HG03039 (cell line): ENCODE measurements around the gene HIBCH.
"Not testable (repeated sequence)": the region's sequence is repeated elsewhere in the genome, so short reads cannot be mapped to it uniquely, and the experiment has no call there.

ENCODE experiments used
- ATAC-seq: cut with Tn5 transposase; IDR thresholded peaks from one replicate; pipeline ENCODE4 v1.9.1; 2021; ENCODE audit warnings: mild to moderate bottlenecking, moderate library complexity; ENCODE audit not compliant: unreplicated experiment

HIBCH gene

DNA sequence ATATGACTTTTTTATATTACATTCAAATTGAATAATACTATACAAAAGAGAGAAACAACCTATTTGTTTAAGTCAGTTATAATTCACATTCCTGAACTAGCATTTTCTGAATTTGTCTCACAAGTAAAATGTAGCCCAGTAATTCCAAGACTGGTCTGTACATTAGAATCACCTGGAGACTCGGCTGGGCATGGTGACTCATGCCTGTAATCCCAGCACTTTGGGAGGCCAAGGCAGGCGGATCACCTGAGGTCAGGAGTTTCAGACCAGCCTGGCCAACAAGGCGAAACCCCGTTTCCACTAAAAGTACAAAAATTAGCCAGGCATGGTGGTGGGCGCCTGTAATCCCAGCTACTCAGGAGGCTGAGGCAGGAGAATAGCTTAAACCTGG, 7.0 kb downstream of the HIBCH start:
- ATAC-seq, result not testable (repeated sequence)

DNA sequence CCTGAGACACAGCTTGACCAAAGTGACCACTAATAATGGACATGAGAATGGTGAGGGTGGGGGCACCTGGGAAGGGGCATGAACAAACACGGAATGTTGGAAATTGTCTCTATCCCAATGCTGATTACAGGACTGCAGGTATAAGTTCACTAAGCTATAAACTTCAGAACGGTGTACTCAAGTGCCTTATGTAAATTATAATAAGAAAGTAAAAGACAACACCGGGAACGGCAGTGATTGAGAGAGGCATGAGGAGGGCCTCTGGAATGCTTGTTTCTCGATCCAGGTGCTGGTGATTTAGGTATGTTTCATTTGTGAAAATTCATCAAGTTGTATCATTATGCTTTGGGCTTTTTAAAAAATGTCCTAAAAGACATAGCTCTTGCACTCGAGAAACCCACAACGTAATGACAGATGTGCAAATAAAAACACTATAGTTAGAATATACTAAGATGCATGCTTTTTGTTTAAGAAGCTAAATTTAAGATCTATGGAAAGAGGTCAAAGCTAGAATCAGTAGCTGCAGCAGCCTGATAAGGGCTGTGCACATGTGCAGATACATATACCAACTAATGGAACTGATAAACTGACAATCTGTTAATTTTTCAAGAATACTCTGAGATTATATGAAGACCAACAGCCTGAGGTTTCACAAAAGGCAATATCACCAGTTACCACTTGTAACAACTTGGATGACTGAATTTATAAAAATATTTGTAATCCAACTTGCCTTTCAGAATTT, 7.6 kb downstream of the HIBCH start:
- ATAC-seq, result no peak

DNA sequence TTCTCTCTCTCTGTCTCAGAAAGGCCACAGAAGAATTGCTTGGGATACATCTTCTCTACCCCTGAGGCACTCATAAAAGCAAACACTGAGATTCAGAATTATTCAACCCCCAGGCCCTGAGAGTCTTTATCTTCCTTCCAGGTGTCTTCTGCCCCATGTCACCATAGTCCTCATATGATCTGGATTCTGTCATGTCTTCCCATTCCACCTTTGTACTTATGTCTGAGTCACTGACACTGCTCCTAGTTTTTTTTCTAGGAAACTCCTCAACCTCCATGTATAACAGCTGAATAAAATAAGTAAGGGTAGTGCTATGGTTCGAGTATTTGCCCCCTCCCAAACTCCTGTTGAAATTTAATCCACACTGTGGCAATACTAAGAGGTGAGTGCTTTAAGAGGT, 11.6 kb downstream of the HIBCH start:
- no peak for ATAC-seq

DNA sequence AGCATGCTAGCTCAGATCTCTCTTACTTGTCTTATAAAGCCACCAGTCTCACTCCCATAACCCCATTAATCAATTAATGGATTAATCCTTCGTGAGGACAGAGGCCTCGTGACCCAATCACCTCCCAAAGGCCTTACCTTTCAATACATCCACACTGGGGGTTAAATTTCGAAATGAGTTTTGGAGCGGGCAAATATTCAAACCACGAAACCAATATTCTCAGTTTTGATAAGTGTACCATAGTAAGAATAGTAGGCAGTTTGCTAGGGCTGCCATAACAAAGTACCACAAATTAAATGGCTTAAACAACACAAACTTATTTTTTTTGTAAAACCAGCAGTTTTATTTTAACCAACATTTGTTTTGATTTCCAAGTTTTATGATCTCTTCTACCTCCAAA, 15.2 kb downstream of the HIBCH start:
- ATAC-seq, result no peak

DNA sequence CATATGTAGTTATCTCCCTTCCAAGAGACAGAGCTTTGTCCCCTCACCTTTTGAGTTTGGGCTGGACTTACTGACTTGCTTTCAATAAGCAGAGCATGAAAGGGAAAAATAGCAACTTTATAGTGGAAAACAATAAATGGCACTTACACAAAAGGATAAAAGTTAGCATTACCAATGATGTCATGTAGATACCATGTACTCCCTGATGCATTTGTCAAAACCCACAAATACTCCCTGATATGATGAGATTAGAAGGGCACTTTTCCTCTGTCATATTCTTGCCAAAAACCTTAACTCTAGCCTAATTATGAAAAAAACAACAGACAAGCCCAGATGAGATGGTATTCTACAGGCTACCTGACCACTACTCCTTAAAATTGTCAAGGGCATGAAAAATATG, 16.0 kb downstream of the HIBCH start:
- no peak for ATAC-seq

DNA sequence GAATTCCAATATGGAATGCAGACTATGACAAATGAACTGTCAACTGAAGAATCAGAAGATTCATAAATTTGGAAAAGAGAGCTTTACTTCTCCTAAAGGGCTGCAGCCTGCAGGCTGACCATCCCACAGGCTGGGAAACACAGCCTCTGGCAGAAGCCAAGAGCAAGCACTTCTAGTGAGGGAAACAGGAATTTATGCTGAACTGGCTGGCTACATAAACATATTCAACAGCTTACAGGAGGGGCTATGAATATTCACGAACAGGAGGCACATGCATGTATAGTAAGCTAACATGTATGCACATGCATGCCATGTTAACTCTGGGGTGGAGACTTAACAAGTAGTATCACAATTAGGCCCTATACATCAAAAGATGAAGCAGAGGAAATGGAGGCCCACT, 17.6 kb downstream of the HIBCH start:
- no peak for ATAC-seq

DNA sequence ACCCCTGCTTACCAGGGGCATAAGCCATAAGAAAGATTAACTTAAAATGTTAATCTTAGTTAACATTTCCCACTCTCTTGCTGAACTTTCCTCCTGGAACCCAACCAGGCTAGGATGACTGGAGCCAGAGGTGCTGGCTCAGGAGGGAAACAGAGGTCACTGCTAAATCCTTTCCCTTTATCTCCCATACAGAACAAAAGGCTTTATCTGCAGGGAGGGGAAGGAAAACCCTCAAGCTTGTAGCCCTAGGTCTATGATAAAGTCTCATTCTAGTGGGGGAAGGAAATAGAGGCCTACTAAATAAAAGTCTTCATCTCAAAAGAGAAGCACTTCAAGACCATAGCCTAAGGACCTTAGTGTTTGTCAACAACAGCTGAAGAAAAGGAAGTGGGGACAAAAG, 18.6 kb downstream of the HIBCH start:
- ATAC-seq, result no peak

DNA sequence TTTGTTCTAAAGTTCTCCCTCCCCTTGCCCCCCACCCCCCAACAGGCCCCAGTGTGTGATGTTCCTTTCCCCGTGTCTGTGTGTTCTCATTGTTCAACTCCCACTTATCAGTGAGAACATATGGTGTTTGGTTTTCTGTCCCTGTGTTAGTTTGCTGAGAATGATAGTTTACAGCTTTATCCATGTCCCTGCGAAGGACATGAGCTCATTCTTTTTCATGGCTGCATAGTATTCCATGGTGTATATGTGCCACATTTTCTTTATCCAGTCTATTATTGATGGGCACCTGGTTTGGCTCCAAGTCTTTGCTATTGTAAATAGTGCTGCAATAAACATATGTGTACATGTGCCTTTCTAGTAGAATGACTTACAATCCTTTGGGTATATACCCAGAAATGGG, 21.7 kb downstream of the HIBCH start:
- not testable (repeated sequence) for ATAC-seq

DNA sequence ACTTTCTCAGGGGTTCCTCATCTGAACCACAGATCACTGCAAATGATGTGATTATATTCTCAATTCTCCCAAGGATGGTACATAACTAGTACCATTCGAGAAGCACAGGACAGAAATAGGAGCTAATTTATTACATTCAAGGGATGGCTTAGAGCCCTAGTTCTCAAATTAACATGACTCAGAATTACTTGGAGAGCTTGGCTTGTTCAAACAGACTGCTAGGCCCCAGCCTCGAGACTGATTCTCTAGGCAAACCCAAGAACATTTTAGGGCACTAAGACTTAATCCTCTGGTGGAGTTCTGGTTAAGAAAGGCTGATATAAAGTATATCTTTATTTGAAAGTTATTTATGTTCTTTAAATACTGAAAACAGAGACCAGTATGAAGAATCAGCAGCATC, 35.8 kb downstream of the HIBCH start:
- no peak for ATAC-seq

DNA sequence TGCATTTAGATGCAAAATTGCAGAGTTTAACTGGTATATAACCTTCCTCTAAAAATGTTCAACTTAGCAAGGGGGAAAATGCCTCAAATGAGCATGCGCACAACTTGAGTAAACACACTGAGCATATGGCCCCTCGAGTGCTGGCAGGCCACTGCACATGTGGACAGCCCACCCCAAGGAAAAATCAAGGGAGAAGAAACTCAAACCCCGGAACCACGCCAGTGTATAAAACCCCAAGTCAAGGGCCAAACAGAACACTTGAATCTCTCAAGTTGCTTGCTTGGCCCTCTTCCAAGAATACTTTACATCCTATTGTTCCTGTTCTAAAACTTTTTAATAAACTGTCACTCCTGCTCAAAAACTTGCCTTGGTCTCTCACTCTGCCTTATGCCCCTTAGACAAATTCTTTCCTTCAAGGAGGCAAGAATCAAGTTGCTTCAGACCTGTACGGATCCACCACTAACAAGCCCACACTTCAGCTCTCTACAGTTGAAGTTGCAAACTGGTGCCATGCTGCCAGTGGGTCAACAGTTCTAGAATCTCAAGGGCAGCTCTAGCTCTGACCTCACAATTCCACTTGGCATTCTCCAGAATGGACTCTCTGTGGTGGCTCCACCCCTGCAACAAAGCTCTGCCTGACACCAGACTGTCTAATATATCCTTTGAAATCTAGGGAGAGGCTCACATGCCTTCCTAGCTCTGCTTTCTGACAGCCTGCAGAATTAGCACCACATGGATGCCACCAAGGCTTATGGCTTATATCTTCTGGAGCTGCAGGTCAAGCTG, 38.9 kb downstream of the HIBCH start:
- no peak for ATAC-seq

DNA sequence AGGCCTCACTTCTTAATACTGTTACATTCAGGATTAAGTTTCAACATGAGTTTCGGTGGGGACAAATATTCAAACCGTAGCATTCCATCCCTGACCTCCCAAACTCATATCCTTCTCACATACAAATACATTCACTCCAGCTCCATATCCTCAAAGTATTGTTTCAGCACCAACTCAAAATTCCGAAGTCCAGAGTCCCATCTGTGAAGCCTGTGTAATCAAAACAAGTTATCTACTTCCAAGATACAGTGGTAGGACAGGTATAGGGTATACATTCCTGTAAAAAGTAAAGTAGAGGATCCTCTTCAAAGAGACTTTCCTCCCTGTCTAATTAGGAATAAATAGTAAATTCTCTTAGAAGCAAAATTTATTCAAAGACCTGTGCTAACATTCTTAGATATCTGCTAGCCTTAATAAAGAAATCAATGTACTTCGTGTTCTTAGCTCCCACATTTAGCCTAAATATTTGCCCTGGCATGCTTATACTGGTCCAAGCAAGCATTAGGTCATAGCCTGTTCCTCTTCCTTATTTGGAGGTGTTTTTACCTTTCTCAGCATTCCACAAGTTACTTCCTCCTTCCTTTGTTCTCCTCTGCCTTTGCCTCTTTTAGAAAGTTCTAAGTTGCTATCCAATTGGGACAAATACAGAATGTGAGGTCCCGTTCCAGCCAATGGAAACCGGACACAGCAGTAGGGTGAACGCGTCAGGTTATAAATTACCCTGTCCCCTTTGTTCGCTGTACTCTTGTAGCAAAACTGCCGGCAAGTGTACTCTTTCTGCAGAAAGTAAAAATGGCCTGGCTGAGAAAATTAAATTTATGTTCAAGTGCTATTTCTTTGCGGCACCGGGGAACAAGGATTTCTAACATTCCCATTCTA, 40.1 kb downstream of the HIBCH start:
- ATAC-seq, result not testable (repeated sequence)

DNA sequence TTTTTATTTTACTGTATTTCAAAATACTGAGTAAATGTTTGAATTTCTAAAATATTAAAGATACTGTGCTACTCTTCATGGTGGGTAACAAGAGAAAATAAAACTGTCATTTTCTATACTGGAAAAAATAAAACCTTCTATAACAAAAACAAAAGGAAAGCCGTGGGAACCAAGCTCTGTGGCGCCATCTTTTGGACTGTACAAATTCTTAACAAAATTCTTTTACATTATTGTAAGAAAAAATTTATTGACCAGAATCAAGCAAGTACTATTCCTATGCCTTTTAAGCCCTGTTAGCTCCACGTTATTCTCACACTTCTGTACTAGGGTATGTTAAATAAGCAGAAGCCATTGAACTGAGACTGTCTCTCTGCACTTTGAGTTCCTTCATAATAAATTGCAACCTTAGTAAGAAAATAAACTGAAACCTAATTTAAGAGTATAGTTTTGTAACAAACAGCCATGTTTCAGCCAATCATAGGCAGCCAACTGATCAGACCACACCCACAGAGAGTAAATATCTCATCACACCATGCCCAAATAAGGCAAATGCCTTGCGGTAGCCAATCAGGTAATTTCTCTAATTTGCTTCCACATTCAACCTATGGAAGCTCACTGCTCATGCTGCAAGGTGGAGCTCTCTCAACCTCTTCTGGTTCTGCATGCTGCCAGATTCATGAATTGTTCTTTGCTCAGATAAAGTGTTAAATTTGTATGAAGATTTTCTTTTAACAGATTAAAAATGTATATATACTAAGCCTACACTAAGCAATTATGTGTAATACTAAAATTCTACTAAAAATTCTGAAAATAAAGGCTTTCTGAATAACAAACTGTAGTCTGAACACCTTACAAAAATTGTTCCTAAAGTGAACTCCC, 42.2 kb downstream of the HIBCH start:
- ATAC-seq, result no peak

DNA sequence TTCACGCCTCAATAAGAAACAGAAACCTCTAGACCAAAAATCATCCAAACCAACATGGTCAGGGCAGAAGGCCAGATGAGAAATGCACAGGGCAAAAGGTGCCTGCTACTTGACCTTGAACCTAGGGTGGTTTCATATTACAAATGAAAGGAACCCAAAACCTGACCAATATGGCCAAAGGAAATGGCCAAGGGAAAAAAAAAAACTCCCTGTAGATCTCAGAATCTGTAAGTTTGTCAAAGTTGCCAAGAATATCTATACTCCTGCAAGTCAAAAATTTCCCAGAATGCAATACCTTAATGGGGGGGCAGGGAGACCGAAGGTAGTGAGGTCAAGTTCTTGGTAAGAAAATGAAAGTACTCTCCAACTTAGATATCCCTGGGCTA, 47.2 kb downstream of the HIBCH start:
- ATAC-seq, result no peak

DNA sequence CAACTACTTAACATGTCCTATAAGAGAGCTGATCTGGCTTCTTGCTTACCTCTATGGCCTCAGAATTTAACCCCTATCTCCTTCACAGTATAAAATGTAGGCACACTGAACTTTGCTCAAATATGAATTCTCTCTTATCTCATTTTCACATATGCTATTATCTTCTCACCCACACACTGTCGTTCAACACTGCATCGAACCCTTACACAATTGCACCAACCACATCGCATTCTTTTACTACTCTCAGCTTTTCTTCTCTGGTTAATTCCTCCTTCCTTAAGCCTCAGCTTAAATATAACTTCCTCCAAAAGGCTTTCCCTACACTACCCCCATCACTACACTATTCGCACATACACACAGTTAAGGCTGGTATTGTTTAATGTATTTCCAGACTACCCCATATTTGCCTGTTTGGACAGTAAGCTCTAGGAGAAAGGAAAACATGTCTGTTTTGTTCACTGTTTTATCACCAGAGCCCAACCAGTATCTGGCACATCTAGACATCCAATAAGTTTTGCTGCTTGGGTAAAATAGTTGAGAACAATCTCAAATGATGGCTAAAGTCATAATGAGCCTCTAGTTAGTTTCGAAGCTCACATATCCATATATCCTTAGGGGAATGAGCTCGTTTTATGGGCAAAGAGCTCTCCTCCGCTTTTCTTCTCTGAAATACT, 47.7 kb downstream of the HIBCH start:
- no peak for ATAC-seq

DNA sequence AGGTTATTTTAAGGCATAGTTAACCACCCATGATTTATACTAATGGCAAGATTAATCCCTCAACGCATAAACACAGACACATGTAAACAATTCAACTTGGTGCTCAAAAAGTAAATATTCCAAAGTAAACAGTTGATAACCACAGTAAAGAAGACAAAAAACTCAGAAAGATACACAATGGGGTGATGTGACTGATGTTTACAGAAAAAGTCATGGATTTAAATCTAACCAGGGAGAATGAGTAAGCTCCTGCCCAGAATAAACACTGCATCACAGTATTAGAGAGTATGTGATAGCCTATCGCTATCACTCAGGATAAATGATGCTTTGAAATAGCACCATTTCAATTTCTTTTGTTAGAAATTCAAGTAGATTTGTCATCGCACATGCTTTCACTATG, 49.3 kb downstream of the HIBCH start:
- no peak for ATAC-seq

DNA sequence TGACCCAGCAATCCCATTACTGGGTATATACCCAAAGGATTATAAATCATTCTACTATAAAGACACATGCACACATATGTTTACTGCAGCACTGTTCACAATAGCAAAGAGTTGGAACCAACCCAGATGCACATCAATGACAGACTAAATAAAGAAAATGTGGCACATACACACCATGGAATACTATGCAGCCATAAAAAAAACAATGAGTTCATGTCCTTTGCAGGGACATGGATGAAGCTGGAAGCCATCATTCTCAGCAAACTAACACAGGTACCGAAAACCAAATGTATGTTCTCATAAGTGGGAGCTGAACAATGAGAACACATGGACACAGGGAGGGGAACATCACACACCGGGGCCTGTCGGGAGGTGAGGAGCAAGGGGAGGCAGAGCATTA, 49.9 kb downstream of the HIBCH start:
- ATAC-seq, result not testable (repeated sequence)

DNA sequence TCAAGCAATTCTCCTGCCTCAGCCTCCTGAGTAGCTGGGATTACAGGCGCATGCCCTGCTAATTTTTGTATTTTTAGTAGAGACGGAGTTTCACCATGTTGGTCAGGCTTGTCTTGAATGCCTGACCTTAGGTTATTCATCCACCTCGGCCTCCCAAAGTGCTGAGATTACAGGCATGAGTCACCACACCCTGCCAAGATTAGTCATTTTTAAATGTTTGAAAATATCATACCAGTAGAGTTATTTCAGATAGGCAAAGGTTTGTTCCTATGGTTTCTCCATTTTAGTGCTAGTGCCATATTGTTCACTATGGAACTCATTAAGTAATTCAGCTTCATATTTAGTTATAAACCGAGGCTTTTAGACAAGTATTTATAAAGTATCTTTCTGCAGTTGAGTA, 52.3 kb downstream of the HIBCH start:
- no peak for ATAC-seq

DNA sequence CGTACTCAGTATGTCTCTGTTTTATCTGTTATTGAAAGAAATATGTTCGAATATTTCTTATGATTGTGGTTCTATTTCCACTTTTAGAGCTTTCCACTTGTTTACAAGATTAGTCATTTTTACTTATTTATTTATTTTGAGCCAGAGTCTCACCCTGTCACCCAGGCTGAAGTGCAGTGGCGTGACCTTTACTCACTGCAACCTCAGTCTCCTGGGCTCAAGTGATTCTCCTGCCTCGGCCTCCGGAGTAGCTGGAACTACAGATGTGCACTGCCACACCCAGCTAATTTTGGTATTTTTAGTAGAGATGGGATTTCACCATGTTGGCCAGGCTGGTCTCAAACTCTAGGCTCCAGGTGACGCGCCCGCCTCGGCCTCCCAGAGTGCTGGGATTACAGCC, 53.3 kb downstream of the HIBCH start:
- no peak for ATAC-seq

DNA sequence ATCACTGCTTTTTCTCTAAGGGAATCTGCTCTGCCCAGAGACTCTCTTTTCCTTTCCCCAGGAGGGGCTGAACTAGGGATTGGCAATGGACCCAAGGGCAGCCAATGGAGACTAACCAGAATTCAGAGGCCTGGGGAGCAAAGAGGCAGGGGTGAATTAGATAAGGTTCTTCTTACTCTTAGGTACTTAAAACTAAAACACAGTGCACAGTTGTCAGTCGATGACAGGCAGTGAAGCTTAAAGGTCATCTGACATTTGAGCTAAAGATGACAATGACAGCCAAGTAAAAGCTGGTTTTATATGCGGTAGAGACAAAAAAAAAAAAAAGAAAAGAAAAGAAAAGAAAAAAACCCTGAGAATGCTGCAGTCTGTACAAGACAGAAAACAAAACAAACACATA, 57.8 kb downstream of the HIBCH start:
- ATAC-seq, result no peak

DNA sequence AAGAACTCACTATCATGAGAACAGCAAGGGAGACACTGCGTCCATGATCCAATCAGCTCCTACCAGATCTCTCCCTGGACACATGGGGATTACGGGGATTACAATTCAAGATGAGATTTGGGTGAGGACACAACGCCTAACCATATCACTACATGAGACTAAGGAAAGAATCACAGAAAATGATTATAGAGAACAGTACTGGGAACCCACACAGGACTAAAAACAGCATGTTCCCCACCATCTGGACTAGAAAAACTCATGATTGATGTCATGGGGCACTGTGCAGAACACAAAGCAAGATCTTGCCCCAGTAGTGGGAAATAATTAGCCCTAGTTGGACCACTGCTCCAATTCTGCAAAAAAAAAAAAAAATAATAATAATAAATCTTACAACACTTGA, 63.5 kb downstream of the HIBCH start:
- ATAC-seq, result no peak
